SH-SY5Y (cell line): ENCODE measurements around the gene KIF21A.

ENCODE experiments used
- GATA2 ChIP-seq: IDR thresholded peaks from 2 replicates; pipeline ENCODE4 v1.6.1; 2011; ENCODE audit warnings: mild to moderate bottlenecking, low read depth, low read length
- GATA3 ChIP-seq: IDR thresholded peaks from 2 replicates; pipeline ENCODE4 v1.6.1; 2011; ENCODE audit warnings: low read depth, mild to moderate bottlenecking, low read length, moderate library complexity

GRCh38 chr12:39393179-39393578 is 49.7 kb downstream of the KIF21A start:
- TF ChIP-seq GATA2 (peak; percentile 68), GATA3 (no peak)
